Measurements from ENCODE around the gene CEP192.

- no peak for TF ChIP-seq CTCF (conservative IDR thresholded peaks at IDR 0.05; ENCODE audit: low read depth, low read length)
- TF ChIP-seq RCOR1 (IDR thresholded peaks at IDR 0.05; ENCODE audit: insufficient replicate concordance, low read length) = no peak
- TF ChIP-seq ELK1 (IDR thresholded peaks at IDR 0.05; ENCODE audit: borderline replicate concordance, low read depth, low read length) = no peak
- no peak for TF ChIP-seq BHLHE40 (IDR thresholded peaks at IDR 0.05; ENCODE audit: low read depth, low read length)
- TF ChIP-seq RFX5 (IDR thresholded peaks at IDR 0.05; ENCODE audit: low read depth, low read length) = no peak
- no peak for TF ChIP-seq POLR2A (IDR thresholded peaks at IDR 0.05; ENCODE audit: low read depth, low read length)
- no peak for TF ChIP-seq CEBPB (IDR thresholded peaks at IDR 0.05; ENCODE audit: low read depth, low read length)
- no peak for TF ChIP-seq MAFK (IDR thresholded peaks at IDR 0.05; ENCODE audit: low read depth, low read length)
- no peak for TF ChIP-seq MAZ (IDR thresholded peaks at IDR 0.05; ENCODE audit: borderline replicate concordance, low read depth, low read length)
- TF ChIP-seq MXI1 (IDR thresholded peaks at IDR 0.05; ENCODE audit: borderline replicate concordance, low read depth, low read length) = no peak
- TF ChIP-seq SMC3 (IDR thresholded peaks at IDR 0.05; ENCODE audit: low read depth, low read length) = no peak
- no peak for TF ChIP-seq NFE2L2 (IDR thresholded peaks at IDR 0.05; ENCODE audit: low read depth, low read length)
- TF ChIP-seq RAD21 (IDR thresholded peaks at IDR 0.05; ENCODE audit: low read length) = no peak
These were observed 48.6 kb downstream of the CEP192 start for GRCh38 chr18:13039806-13040205.

Data from IMR-90 (cell line).